Measurements from ENCODE around the gene EMC8. TPM values are rescaled to one million over a fixed set of nuclear protein-coding genes. Genes with fewer than 3 reads are reported as not detected.
"Not testable (repeated sequence)": the region's sequence is repeated elsewhere in the genome, so short reads cannot be mapped to it uniquely, and the experiment has no call there.

Gene EMC8
- total RNA-seq: 19.3 TPM

- ATAC-seq: peak; percentile 96
These were observed at the start of gene EMC8, which contains the start of gene COX4I1 for GRCh38 chr16:85799497-85800320. Gene EMC8, minus strand, starts transcription at chr16:85799544. Its CDS starts 249 bp downstream, at chr16:85799295. Gene COX4I1, plus strand, starts transcription at chr16:85799695. Its CDS starts 1,511 bp downstream, at chr16:85801206.

- no peak for ATAC-seq
These were observed 49.6 kb upstream of the EMC8 start for GRCh38 chr16:85848986-85849385.

GRCh38 chr16:85847681-85848601 is 48.6 kb upstream of the EMC8 start:
- no peak for ATAC-seq

GRCh38 chr16:85847036-85847435 is 47.7 kb upstream of the EMC8 start:
- ATAC-seq: no peak

- no peak for ATAC-seq
These were observed 47.1 kb upstream of the EMC8 start for GRCh38 chr16:85846461-85846860.

GRCh38 chr16:85845266-85845665 is 45.9 kb upstream of the EMC8 start:
- ATAC-seq: no peak

GRCh38 chr16:85844786-85845185 is 45.4 kb upstream of the EMC8 start:
- no peak for ATAC-seq

- ATAC-seq: no peak
These were observed 44.8 kb upstream of the EMC8 start for GRCh38 chr16:85844169-85844481.

- ATAC-seq: no peak
These were observed 44.3 kb upstream of the EMC8 start for GRCh38 chr16:85843471-85844168.

GRCh38 chr16:85842848-85843247 is 43.5 kb upstream of the EMC8 start:
- ATAC-seq: no peak

GRCh38 chr16:85842435-85842834 is 43.1 kb upstream of the EMC8 start:
- ATAC-seq: no peak

GRCh38 chr16:85840801-85841200 is 41.5 kb upstream of the EMC8 start:
- ATAC-seq: no peak

- no peak for ATAC-seq
These were observed 41.1 kb upstream of the EMC8 start for GRCh38 chr16:85840395-85840794.

- ATAC-seq: no peak
These were observed 40.4 kb upstream of the EMC8 start for GRCh38 chr16:85839681-85840240.

- no peak for ATAC-seq
These were observed 39.7 kb upstream of the EMC8 start for GRCh38 chr16:85838876-85839585.

GRCh38 chr16:85838381-85838780 is 39.0 kb upstream of the EMC8 start:
- no peak for ATAC-seq

- ATAC-seq: not testable (repeated sequence)
These were observed 38.3 kb upstream of the EMC8 start for GRCh38 chr16:85837654-85838053.

GRCh38 chr16:85836706-85837582 is 37.6 kb upstream of the EMC8 start:
- ATAC-seq: no peak

GRCh38 chr16:85835956-85836705 is 36.8 kb upstream of the EMC8 start:
- no peak for ATAC-seq

GRCh38 chr16:85835227-85835751 is 35.9 kb upstream of the EMC8 start:
- ATAC-seq: no peak

Measured in esophagus mucosa (tissue), 1 donor.